NCI-H460 (cell line): ENCODE results near the gene ATF4. TPM values are rescaled to one million over a fixed set of nuclear protein-coding genes. Genes with fewer than 3 reads are reported as not detected.

Experiments
- DNase-seq: peaks from one replicate; pipeline ENCODE4 v3.0.0-alpha.2; 2016; ENCODE audit warnings: low read depth; ENCODE audit errors: extremely low read depth
- total RNA-seq: library from RNA; depleted of rRNA; stranded (reverse); fragments of >200 nt; shearing (Covaris generic); gene quantifications from 2 replicates; pipeline ENCODE4 v1.2.3, GENCODE V29; 2014

Gene ATF4
- total RNA-seq, 1 experiment from 2014 or later, result 819 TPM

DNA sequence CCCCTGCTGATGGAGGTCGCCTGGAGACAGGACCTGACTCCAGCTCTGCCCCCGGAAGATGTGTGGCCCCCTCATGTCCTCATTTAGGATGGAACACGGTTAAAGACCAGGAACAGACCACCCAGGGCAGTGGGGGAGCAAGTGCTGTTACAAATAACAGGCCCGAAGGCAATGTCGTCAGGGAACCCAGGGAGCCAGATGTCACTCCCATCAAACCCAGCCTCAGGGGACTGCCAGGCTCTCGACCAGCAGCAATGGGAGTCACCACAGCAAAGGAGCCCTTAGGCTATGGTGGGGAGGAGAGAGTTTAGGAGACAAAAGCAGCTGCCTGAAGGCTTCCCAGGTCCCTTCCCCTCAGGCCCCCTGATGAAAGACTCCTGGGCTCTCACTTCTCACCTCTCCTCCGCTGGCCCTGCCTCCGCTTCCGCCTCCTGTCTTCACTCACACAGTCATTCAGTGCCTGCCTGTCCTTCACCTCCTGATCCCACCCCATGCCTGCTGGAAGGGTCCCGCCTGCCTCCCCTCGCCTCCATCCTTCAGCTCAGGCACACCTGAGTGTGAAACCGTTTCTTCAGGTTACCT, 7.8 kb downstream of the ATF4 start:
- DNase-seq, result no peak

DNA sequence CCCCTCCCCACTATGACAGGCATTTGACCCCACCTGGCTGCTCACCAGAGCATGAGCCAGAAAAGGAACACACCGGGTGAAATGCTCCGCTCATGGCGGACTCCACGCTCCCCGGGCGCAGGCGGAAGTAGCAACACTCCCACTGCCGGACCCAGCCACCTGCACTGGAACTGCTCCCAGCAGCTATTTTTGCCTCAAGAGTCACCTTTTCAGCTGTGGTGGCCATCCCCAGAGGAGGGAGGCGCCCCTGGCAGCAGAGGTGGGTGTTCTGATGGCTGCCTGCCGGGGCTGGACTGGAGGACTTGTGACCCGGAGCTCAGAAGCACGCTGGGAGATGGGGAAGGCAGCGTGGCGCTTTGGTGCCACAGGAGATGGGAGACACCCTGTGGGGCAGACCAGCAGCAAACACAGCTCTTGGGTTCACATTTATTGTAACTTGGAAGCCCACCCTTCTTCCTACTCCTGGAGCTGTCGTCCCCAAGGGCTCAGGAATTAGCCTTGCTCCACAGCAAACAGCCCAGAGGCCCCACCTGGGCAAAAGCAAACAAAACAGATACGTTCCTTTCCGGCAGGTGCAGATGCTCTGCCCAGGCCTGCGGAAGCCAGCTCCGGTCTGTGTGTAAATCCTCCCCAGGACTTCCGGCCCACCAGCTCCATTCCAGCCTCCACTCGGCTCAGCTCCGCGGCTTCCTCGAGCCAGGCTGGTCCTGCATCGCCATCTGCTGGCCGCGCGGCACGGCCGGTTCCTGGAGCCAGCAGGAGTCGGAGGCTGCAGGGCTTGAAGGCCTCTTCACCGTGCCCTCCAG, 8.5 kb downstream of the ATF4 start:
- DNase-seq, result peak; percentile 74

DNA sequence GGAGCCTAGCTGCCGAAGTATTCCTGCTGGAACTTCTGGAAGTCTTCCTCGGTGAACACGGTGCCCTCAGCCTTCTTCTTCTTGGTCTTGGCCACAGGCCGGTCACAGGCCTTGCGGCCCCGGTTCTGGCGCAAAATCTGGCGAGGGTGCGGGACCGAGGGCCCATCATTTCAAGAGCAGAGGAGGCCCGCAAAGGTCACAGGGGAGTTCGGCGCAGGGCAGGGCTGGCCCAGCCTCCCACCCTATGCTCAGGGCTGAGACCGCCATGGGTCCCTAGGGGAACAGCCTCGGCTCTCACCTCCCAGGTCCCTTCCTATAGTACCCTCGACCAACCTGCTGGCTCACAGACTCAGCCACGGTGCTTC, 9.1 kb downstream of the ATF4 start:
- no peak for DNase-seq

DNA sequence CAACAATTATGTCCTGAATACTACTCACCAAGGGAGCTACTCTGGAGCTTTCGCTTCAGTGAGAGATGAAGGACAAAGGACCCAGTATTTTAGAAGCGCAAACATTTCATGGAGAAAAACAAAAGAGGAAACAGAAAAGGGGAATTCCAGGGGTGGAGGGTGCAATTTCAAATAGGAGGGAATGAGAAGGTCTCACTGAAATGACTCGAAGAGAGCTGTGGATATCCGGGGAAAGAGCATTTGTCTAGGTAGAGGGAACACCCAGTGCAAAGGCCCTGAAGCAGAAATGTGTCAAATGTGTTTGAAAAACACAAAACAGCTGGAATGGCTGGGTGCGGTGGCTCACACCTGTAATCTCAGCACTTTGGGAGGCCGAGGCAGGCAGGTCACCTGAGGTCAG, 9.8 kb downstream of the ATF4 start:
- no peak for DNase-seq

DNA sequence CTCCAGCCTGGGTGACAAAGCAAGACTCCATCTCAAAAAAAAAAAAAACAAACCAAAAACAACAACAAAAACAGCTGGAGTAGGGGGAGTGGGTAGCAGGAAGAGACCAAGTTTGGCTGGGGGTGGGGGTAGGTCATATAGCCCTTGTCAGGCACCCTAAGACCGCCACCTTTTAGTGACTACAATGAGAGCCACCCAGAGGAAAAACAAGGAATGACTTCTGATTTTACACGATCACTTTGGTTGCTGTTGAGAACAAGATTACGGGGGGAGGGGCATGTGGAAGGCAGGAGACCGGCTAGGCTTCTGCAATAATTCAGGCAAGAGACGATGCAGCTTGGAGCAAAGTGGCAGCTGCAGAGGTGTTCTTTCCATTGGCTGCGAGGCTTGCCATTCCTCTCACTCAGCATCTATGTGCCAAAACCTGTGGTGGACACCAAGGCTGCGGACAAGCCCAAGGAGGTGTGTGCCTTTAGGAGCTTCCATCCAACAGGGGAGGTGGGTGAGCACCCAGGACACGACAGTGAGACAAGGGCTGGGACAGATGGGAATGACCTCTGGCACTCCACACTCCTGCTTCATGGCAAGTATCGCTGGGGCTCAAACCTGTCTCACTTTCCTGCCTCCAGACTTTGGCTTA, 10.4 kb downstream of the ATF4 start:
- DNase-seq, result no peak

DNA sequence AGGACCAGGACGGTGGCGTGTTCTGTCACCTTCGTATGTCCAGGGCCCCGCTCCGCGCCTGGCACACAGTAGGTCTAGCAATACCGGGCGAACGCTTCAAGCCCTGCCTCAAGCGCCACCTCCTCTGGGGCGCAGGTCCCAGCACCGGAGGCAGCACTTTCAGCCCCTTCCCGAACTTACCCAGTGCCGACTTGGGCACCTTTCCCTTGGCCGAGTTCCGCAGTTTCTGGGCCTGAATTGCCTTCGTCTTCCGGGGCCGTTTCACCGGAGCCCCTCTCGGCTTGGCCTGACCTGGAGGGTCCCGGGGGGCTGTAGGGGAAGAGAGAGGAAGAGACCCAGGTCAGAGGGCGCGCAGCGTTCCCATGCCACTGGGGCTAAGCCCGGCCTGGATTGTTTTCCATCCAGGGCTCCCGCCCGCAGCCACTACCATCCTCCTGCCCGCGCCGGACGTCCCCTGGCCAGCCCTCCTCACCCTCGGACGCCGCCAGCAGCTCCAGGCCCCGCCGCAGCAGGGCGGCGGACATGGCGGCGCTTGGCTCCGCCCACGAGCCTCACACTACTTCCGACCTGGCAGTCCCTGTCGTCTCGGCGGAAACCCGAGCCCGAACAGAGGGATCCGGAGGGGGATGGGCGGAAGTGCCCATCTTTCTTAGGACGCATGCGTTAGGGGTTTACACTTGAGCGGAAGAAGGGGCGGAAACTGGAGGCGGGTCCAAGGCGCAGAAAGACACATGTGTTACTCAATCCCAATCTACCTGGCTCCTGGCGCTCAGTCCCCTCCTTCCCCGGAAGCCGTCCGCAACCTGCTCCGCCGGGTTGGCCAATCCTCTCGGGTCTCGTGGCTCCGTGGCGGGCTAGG, 12.1 kb downstream of the ATF4 start, which contains the start of gene RPS19BP1:
Gene RPS19BP1, minus strand, starts transcription at position 534 of the 859 bp plus-strand sequence. Its CDS starts 10 bp downstream, at position 524.
- DNase-seq, result peak; percentile 98

DNA sequence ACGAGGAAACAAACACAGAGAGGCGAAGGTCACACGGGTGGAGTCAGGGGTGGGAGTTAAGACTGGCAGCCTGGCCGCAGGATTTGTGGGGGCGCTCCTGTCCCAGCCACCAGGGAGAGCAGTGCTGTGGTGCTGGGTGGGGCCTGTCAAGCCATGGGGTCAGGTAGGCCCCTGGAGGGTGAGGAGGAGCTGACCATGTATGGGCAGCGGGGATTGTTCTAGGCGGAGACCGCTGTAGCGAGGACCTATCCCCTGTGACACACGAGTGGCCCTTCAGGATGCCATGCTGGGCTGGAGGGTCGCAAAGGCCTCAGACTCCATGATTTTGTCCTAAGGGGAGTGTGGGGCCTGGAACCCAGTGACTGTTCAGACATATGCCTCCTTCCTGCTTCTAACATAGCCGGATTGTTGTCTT, 13.7 kb downstream of the ATF4 start:
- no peak for DNase-seq

DNA sequence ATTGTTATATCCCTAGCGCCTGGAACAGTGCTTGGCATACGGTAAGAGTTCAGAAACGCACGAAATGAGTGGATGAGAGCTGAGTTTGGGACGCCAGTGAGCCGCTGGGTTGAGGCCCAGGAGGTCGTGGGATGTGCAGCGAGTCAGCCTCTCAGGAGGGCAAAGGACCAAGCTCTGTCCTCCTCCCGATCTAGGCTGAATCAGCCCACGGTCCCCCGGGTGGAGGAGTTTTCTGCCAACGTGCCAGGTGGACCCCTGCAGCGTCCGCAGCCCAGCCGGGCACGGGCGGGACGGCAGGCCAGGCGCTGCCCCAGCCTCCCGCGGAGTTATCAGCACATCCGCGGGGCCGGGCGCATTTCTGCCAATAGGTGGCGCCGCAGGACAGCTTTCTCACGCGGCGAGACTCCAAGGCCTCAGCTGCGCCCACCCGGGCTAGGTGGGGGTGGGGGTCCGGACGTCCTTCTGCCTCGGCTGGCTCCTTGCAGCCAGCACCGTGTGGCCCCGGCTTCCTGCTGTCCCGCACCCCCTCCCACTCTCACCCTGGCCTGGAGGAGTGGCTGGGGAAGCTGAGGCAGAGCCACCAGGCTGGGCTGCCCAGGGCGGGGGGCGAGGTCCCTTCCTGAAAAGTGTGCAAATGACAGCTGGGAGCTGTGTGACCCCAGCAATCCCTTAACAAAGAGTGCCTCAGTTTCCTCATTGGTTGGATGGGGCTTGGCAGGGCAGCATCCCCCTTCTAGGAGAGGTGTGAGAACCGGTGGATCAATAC, 14.4 kb downstream of the ATF4 start:
- peak; percentile 41 for DNase-seq

DNA sequence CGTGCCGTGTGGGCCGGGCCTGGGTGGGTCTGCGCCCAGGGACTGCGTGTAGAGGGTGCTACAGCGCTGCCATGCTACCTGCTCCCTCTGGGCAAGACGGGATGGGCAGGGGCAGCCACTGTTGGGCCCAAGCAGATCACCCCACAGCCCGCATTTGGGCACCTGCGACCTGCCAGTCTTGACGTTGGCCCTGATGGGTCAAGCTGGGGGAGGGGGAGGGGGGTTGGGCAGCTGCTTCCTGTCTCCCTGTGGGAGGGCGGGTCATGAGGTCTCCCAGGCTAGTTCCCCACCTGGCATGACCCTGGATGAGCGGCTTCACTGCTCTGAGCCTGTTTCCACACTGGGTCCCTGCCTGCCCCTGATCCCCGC, 15.0 kb downstream of the ATF4 start:
- no peak for DNase-seq

DNA sequence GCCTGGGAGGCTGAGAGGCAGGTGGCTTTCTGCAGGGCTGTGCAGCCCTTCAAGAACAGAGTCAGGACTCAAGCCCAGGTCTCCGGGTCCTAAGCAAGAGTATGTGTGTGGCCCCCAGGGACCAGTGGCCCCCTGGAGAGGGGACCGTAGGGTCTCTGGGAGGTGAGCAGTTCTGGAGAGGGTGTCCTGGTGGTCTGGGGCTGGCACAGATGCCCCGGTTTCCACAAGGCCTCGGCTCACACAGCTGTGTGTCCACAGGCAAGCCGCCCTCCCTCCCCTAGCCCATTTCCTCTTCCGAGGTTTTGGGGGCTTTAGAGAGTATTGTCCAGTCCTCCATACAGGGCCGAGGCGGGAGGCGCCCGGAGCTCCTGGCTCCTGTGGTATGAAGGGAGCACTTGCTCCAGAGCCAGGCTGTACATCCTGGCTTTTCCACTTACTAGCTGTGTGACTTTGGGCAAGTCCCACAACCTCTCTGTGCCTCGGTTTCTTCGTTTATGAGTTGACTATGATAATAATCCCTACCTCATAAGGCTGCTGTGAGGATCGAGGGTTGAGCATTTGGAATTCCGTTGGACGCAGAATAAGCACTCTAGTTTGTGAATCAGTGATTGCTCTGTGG, 15.6 kb downstream of the ATF4 start:
- DNase-seq, result no peak

DNA sequence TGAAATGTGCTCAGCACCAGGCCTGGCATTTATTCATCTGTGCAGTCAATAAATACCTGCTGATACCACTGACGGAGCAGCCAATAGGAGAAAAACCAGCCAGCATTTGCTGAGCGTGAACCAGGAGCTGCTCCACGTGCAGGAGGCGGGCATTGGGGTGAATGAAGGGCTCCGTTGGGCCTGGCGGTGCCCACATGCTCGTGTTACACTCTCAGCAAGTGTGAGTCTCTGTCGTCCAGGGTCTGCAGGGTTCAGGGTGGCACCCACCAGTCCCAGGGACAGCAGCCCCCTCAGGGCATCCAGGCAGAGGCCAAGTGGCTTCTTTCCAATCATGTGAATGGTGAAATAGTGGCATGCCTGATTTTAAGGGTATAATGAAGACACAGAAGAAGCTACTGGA, 16.3 kb downstream of the ATF4 start:
- no peak for DNase-seq

DNA sequence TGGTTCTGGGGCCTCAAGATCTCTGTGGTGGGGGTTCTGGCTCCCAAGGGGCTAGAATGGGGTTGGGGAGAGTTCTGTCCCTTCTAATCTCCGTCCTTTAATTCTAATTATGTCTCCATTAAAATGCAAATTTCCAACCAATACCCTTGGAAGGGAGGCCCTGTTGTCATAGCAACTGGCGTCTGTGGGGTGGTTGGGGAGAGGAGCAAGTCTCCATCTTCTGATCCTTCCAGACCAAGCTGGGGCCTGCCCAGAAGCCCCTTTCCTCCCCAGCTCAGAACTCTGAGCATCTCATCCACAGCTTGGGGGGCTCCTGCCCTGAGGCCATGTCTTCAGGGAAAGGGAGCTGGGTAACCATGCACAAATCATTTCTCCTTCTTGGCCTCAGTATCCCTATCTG, 17.6 kb downstream of the ATF4 start:
- no peak for DNase-seq

DNA sequence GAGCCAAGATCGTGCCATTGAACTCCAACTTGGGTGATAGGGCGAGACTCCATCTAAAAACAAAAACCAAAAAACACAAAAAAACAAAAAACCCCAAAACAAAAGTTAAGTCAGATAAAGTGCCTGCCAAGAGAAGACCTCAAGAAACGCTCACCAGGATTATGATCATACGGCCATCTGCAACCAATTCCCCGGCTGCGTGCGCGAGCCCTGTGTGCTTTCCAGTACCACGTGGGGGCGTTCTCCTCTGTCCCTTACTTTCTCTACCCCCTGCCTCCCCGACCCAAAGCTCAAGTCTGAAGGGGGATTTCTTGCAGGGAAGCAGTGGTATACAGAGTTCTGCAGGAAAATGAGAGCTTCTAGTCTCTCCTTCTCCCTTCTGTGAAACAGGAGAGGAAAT, 22.7 kb downstream of the ATF4 start:
- DNase-seq, result no peak

DNA sequence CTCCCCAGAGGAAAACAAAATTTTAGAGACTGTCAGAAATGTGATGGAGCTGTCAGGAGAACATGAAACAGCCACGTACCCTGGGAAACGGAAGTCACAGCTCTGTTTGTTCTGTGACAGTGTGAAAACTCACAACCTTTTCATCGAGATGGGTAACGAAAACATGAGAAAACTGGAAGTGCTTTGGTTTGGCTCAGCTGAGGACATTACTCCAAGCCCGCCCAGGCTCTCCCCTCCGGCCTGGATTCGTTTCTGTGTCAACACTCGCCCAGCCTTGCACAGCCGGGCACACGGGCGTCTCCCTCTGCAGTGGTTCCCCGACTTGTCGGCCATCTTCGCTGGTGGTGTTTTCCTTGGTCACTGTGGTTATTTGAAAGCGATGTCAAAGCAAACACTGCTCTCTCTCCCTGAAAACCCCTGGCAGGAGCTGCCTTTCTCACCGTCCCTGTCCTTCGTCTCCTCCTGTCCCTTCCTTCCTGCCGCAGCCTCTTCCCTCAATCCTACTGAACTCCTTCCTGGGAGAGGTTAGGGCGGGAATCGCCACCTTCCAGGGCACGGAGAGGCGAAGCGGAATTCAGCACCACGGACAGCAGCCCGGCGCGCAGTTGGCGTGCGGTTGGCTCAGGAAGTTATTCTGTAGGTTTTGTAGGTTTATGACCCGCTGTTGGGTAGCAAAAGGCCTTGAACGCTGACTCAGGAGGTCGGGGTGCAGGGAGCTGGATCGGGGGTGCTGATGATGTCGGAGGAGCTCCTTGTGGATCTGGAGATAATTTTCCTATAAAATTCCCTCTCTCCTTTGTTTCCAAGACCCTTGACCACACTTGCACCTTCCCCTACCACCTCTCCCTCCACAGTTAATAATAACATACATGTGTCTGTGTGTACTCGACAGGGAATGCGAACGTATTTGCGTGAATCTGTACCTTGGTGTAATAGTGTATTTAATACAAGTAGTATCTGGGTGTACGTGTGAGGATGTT, 25.3 kb downstream of the ATF4 start:
- DNase-seq, result peak; percentile 40

DNA sequence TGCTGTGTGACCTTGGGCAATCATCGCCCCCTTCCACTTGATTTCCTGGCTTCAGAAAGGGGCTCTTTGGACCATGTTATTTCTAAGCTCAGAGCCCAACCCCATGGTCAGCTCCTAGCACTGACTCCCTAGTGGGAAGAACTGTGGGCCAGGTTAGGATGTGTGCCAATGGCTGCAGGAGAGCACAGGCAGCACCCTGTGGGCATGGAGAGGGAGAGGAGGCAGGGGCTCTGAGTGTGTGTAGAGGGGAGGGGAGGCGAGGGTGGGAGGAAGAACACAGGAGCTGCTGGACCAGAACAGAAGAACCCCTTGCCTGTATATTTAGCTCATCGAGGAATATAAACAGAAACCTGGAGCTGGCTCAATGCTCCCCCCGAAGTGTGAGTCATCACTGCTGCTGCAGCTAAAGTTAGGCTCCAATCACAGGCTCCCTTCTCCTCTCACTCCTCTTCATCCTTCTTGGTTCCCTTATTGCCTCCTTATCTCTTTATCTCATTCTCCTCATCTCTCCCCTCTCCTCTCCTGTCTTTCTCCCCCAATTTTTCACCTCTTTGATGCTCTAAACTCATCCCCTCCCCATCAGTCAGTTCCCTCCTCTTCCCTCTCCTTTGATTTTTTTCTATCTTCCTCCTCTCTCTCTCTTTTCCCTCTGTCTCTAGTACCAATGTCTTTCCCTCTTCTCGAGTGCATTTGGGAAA, 26.7 kb downstream of the ATF4 start:
- no peak for DNase-seq

DNA sequence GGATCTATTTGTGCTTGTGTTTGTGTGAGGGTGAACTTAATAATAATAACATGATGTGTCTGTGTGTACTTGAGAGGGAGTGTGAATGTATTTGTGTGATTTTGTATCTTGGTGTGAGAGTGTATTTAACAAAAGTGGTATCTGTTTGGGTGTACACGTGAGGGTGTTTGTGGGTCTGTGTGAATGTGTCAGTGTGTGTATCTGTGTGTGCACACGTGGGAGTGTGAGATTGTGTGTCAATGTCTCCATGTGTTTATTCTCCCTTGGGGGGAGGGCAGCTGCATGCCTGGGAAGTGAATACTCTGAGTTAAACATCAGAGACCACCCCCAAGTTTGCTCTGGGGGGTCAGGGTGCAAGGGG, 27.2 kb downstream of the ATF4 start:
- DNase-seq, result no peak

DNA sequence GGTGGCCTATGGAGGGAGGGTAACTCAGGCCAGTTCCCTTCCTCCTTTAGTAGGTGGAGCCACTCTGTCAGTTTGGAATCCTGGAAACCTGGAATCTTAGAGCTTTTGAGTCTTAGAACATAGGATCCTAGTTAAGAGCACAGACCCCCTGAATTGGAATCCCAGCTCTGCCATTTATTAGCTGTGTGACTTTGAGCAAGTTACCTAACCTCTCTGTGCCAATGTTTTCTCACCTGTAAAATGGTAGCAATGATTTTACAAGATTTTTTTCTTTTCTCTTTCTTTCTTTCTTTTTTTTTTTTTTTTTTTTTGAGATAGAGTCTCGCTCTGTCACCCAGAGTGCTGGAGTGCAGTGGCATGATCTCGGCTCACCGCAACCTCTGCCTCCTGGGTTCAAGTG, 33.1 kb downstream of the ATF4 start:
- no peak for DNase-seq

DNA sequence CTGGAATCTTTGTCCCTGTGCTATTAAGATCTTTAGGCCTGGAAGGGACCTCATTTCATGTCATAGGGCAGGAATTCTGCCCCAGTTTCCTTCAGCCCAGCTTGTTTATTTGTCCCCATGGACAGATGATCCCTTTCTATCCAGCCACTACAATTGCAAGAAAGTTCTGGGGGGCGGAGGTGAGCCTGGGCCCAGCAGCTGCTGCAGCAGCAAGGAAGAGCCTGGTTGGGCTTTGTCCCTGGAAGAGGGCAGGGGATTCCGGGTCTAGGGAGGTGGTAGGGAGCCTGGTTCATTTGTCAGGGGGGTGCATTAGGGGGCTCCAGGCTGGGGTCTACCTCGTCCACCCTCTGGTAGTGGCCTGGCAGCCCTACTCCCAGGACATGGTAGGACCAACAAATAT, 33.8 kb downstream of the ATF4 start:
- DNase-seq, result no peak
